Measurements from ENCODE around the gene ATAD2B.

Gene ATAD2B

DNA sequence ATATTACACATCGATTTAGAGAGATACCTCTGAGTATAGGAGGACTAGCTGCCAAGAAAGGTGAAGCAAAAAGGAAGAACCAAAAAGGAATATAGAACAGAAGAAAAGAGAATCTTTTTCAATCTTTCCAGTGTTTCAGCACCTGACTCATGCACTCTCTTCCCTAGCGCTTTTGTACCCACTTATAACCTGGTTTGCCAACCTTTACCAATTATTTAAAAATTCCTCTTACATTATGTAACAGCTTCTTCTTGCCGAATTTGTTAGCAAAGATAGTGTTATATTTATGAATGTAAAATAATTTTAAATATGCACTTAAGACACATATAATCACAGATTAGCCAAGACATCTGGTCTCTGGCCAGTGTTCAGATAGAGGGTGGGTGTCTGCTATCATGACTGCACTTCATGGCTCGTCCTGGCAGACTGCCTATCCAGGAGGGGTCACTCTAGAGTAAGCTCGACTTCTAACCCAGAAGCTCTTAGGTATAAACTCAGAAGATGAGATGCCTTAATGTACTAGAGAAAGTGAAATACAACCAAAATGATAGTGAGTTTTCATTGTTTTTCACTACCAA lies 122.9 kb downstream of the ATAD2B start:
- no peak overlapping the region for H3K18ac ChIP-seq (ENCODE audit: low read length)
- no peaks in the 10 kb centered on the region for H3K79me1 ChIP-seq (ENCODE audit: low read depth, low read length)
- no peak overlapping the region for H3K14ac ChIP-seq (ENCODE audit: low read length)
- no peak overlapping the region for H4K91ac ChIP-seq (ENCODE audit: low read depth, low read length, poor library complexity)
- no peak overlapping the region for H3K23ac ChIP-seq (ENCODE audit: low read depth, low read length, poor library complexity)
- H3K27ac ChIP-seq (replicated peaks; ENCODE audit: low read length) = no peak overlapping the region
- H2BK120ac ChIP-seq (ENCODE audit: low read depth, low read length) = no peak overlapping the region
- no peak overlapping the region for H2BK5ac ChIP-seq (ENCODE audit: low read length)
- no peak overlapping the region for H2AK5ac ChIP-seq (ENCODE audit: low read depth, low read length)
- H3K4me2 ChIP-seq (ENCODE audit: insufficient read depth, low read length, poor library complexity, severe bottlenecking) = no peak overlapping the region
- H3K4me3 ChIP-seq (ENCODE audit: low read length in 2 of 2) = no peak overlapping the region
- no CpG with 5 or more reads among the region's 5 CpGs for WGBS, 2 donors (ENCODE audit: extremely low coverage in 2 of 2, insufficient read length in 2 of 2, insufficient replicate concordance in 1 of 2)
- no peak overlapping the region for H3K9ac ChIP-seq (ENCODE audit: low read depth, low read length, poor library complexity)
- no peak overlapping the region for H2BK15ac ChIP-seq (ENCODE audit: low read length)
- peaks cover 0 to 32% of the 10 kb centered on the region in 2 donors for H3K36me3 ChIP-seq (replicated peaks in 1 of 2; ENCODE audit: control insufficient read depth in 2 of 2, insufficient read depth in 2 of 2, low read length in 2 of 2)
- H2BK12ac ChIP-seq (ENCODE audit: low read length) = no peak overlapping the region
- no peaks in the 10 kb centered on the region for H3K9me3 ChIP-seq (replicated peaks in 1 of 2; ENCODE audit: control insufficient read depth in 2 of 2, insufficient read depth in 1 of 2, low read depth in 1 of 2, low read length in 2 of 2)
- no peak overlapping the region for H4K8ac ChIP-seq (ENCODE audit: low read depth, low read length)
- no peak overlapping the region for H2AFZ ChIP-seq (ENCODE audit: low read length)
- H3K27me3 ChIP-seq (ENCODE audit: control insufficient read depth in 3 of 3, insufficient read depth in 3 of 3, low read depth in 1 of 3, low read length in 3 of 3) = no peaks in the 10 kb centered on the region
- H3K4ac ChIP-seq (ENCODE audit: low read length) = no peak overlapping the region
- DNase-seq (ENCODE audit: low spot score) = no peak
- H3K4me1 ChIP-seq (ENCODE audit: control insufficient read depth in 2 of 2, insufficient read depth in 1 of 2, low read depth in 1 of 2, low read length in 2 of 2) = no peaks in the 10 kb centered on the region

DNA sequence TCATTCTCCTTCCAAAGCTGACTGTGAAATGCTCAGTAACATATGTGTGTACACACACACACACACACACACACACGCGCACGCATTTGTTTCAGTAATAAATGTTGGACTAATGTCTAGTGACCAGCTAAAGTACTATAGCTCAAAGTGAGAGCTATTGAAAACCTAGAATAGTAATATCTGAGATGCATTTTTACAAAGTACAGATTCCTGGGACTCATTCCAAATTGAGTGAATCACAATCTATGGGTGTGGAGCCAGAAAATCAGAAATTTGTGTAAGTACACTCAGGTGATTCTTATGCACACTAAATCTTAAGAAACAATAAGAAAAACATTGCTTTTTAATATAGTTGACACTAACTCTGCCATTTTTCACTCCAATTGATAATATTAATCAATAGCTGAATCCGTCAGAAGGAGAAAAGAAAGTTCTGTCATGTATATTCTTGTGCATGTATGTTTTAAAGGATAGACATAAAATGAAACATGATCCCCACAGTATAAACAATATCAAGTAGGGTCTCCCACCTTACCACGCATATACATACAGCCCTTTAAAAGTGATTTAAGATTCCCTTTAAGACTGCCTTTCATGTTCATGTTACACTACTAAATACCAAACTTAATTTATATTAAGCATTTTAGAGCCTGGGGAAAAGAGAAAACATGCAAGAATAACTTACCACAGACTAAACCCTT lies 123.5 kb downstream of the ATAD2B start:
- no peaks in the 10 kb centered on the region for H3K4me1 ChIP-seq (ENCODE audit: control insufficient read depth in 2 of 2, insufficient read depth in 1 of 2, low read depth in 1 of 2, low read length in 2 of 2)
- H2AFZ ChIP-seq (ENCODE audit: low read length) = no peak overlapping the region
- no peak overlapping the region for H3K14ac ChIP-seq (ENCODE audit: low read length)
- no peak overlapping the region for H3K4ac ChIP-seq (ENCODE audit: low read length)
- H3K4me2 ChIP-seq (ENCODE audit: insufficient read depth, low read length, poor library complexity, severe bottlenecking) = no peak overlapping the region
- H3K9me3 ChIP-seq (replicated peaks in 1 of 2; ENCODE audit: control insufficient read depth in 2 of 2, insufficient read depth in 1 of 2, low read depth in 1 of 2, low read length in 2 of 2) = no peaks in the 10 kb centered on the region
- no peak overlapping the region for H4K8ac ChIP-seq (ENCODE audit: low read depth, low read length)
- H3K27ac ChIP-seq (replicated peaks; ENCODE audit: low read length) = no peak overlapping the region
- H2BK15ac ChIP-seq (ENCODE audit: low read length) = no peak overlapping the region
- DNase-seq (ENCODE audit: low spot score) = no peak
- no peak overlapping the region for H2BK12ac ChIP-seq (ENCODE audit: low read length)
- no peak overlapping the region for H2BK5ac ChIP-seq (ENCODE audit: low read length)
- no CpG with 5 or more reads among the region's 5 CpGs for WGBS, 2 donors (ENCODE audit: extremely low coverage in 2 of 2, insufficient read length in 2 of 2, insufficient replicate concordance in 1 of 2)
- H2AK5ac ChIP-seq (ENCODE audit: low read depth, low read length) = no peak overlapping the region
- H3K18ac ChIP-seq (ENCODE audit: low read length) = no peak overlapping the region
- H3K9ac ChIP-seq (ENCODE audit: low read depth, low read length, poor library complexity) = no peak overlapping the region
- H3K27me3 ChIP-seq (ENCODE audit: control insufficient read depth in 3 of 3, insufficient read depth in 3 of 3, low read depth in 1 of 3, low read length in 3 of 3) = no peaks in the 10 kb centered on the region
- no peak overlapping the region for H2BK120ac ChIP-seq (ENCODE audit: low read depth, low read length)
- no peak overlapping the region for H3K4me3 ChIP-seq (ENCODE audit: low read length in 2 of 2)
- H3K36me3 ChIP-seq (replicated peaks in 1 of 2; ENCODE audit: control insufficient read depth in 2 of 2, insufficient read depth in 2 of 2, low read length in 2 of 2) = peaks cover 0 to 27% of the 10 kb centered on the region in 2 donors
- no peak overlapping the region for H3K23ac ChIP-seq (ENCODE audit: low read depth, low read length, poor library complexity)
- H4K91ac ChIP-seq (ENCODE audit: low read depth, low read length, poor library complexity) = no peak overlapping the region
- no peaks in the 10 kb centered on the region for H3K79me1 ChIP-seq (ENCODE audit: low read depth, low read length)

DNA sequence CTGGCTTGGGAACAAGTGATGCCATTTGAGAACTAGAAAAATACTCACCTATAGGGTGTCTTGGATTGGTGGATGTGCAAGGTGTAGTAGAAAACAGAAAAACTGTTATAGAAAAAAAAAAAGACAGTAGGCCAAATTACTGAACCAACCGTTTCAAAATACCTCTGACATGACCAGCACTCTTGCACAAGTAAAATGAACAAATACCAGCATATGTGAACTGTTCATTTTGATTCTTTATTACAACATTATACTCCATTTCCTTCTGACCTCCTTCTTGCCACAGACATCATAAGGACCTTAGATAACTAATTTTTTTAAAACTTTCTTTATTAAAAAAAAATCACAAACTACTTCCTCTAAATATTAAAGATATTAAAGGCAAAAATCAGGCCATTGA lies 125.5 kb downstream of the ATAD2B start:
- Histone ChIP-seq H3K14ac (ENCODE audit: low read length) (no peak overlapping the region), H3K27me3 (ENCODE audit: control insufficient read depth in 3 of 3, insufficient read depth in 3 of 3, low read depth in 1 of 3, low read length in 3 of 3) (no peaks in the 10 kb centered on the region), H3K79me1 (ENCODE audit: low read depth, low read length) (no peaks in the 10 kb centered on the region), H2BK5ac (ENCODE audit: low read length) (no peak overlapping the region), H3K9me3 (replicated peaks in 1 of 2; ENCODE audit: control insufficient read depth in 2 of 2, insufficient read depth in 1 of 2, low read depth in 1 of 2, low read length in 2 of 2) (no peaks in the 10 kb centered on the region), H3K23ac (ENCODE audit: low read depth, low read length, poor library complexity) (no peak overlapping the region), H3K18ac (ENCODE audit: low read length) (no peak overlapping the region), H2BK12ac (ENCODE audit: low read length) (no peak overlapping the region), H3K9ac (ENCODE audit: low read depth, low read length, poor library complexity) (no peak overlapping the region), H3K36me3 (replicated peaks in 1 of 2; ENCODE audit: control insufficient read depth in 2 of 2, insufficient read depth in 2 of 2, low read length in 2 of 2) (peaks cover 0 to 32% of the 10 kb centered on the region in 2 donors), H2BK15ac (ENCODE audit: low read length) (no peak overlapping the region), H2BK120ac (ENCODE audit: low read depth, low read length) (no peak overlapping the region), H4K91ac (ENCODE audit: low read depth, low read length, poor library complexity) (no peak overlapping the region), H3K4ac (ENCODE audit: low read length) (no peak overlapping the region), H3K4me1 (ENCODE audit: control insufficient read depth in 2 of 2, insufficient read depth in 1 of 2, low read depth in 1 of 2, low read length in 2 of 2) (no peaks in the 10 kb centered on the region), H4K8ac (ENCODE audit: low read depth, low read length) (no peak overlapping the region), H3K4me2 (ENCODE audit: insufficient read depth, low read length, poor library complexity, severe bottlenecking) (no peak overlapping the region), H3K27ac (replicated peaks; ENCODE audit: low read length) (no peak overlapping the region), H2AFZ (ENCODE audit: low read length) (no peak overlapping the region), H2AK5ac (ENCODE audit: low read depth, low read length) (no peak overlapping the region), H3K4me3 (ENCODE audit: low read length in 2 of 2) (no peak overlapping the region)
- no peak for DNase-seq (ENCODE audit: low spot score)
- WGBS, 2 donors (ENCODE audit: extremely low coverage in 2 of 2, insufficient read length in 2 of 2, insufficient replicate concordance in 1 of 2) = no CpG with 5 or more reads among the region's 1 CpG

DNA sequence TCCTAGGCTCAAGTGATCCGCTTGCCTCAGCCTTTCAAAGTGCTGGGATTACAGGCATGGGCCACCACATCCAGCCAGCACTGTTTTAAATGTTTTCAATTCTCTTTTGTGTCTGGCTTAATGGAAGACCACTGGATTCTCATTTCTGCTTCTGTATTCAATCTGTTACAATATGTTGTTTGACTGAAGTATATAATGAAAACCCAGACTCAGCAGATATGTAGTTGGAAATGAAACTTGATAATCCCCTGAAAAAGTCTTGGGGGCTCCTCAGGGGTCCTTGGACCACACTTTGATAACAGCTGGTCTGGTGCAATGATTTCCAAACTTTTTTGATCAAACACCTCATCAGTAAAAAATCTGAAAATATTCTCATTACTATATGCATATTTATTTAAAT lies 132.7 kb downstream of the ATAD2B start:
- H2BK5ac ChIP-seq (ENCODE audit: low read length) = no peak overlapping the region
- no peak overlapping the region for H3K14ac ChIP-seq (ENCODE audit: low read length)
- H3K4ac ChIP-seq (ENCODE audit: low read length) = no peak overlapping the region
- H2BK120ac ChIP-seq (ENCODE audit: low read depth, low read length) = no peak overlapping the region
- H2BK12ac ChIP-seq (ENCODE audit: low read length) = no peak overlapping the region
- H3K27ac ChIP-seq (replicated peaks; ENCODE audit: low read length) = no peak overlapping the region
- H3K9ac ChIP-seq (ENCODE audit: low read depth, low read length, poor library complexity) = no peak overlapping the region
- WGBS, 2 donors (ENCODE audit: extremely low coverage in 2 of 2, insufficient read length in 2 of 2, insufficient replicate concordance in 1 of 2) = no CpG with 5 or more reads among the region's 1 CpG
- H2AFZ ChIP-seq (ENCODE audit: low read length) = no peak overlapping the region
- H3K36me3 ChIP-seq (replicated peaks in 1 of 2; ENCODE audit: control insufficient read depth in 2 of 2, insufficient read depth in 2 of 2, low read length in 2 of 2) = peaks cover 0 to 30% of the 10 kb centered on the region in 2 donors
- H4K91ac ChIP-seq (ENCODE audit: low read depth, low read length, poor library complexity) = no peak overlapping the region
- H3K9me3 ChIP-seq (replicated peaks in 1 of 2; ENCODE audit: control insufficient read depth in 2 of 2, insufficient read depth in 1 of 2, low read depth in 1 of 2, low read length in 2 of 2) = no peaks in the 10 kb centered on the region
- no peak overlapping the region for H2BK15ac ChIP-seq (ENCODE audit: low read length)
- no peaks in the 10 kb centered on the region for H3K4me1 ChIP-seq (ENCODE audit: control insufficient read depth in 2 of 2, insufficient read depth in 1 of 2, low read depth in 1 of 2, low read length in 2 of 2)
- no peak overlapping the region for H4K8ac ChIP-seq (ENCODE audit: low read depth, low read length)
- H3K18ac ChIP-seq (ENCODE audit: low read length) = no peak overlapping the region
- no peak overlapping the region for H3K4me2 ChIP-seq (ENCODE audit: insufficient read depth, low read length, poor library complexity, severe bottlenecking)
- no peak overlapping the region for H3K4me3 ChIP-seq (ENCODE audit: low read length in 2 of 2)
- no peak overlapping the region for H2AK5ac ChIP-seq (ENCODE audit: low read depth, low read length)
- H3K23ac ChIP-seq (ENCODE audit: low read depth, low read length, poor library complexity) = no peak overlapping the region
- no peaks in the 10 kb centered on the region for H3K27me3 ChIP-seq (ENCODE audit: control insufficient read depth in 3 of 3, insufficient read depth in 3 of 3, low read depth in 1 of 3, low read length in 3 of 3)
- H3K79me1 ChIP-seq (ENCODE audit: low read depth, low read length) = no peaks in the 10 kb centered on the region
- DNase-seq (ENCODE audit: low spot score) = no peak

Measured in neuronal stem cell (in vitro differentiated cells).